HepG2 (cell line): ENCODE results near the gene CCDC117. TPM values are rescaled to one million over a fixed set of nuclear protein-coding genes. Genes with fewer than 3 reads are reported as not detected.

Source experiments
- DPF2 ChIP-seq: sonication (generic); formaldehyde crosslinking; IDR thresholded peaks from 2 replicates; pipeline ENCODE4 v1.4.0; 2020; ENCODE audit warnings: mild to moderate bottlenecking, low read depth, missing genetic modification reagents, borderline replicate concordance
- HMGXB4 ChIP-seq, 2 experiments: sonication (generic) in 1 of 2; formaldehyde crosslinking in 1 of 2; IDR thresholded peaks; 2 replicates each; pipeline versions ENCODE4 v1.4.0 to v1.6.1; 2018 to 2020; ENCODE audit warnings: missing genetic modification reagents in 2 of 2, borderline replicate concordance in 1 of 2, low read depth in 1 of 2, mild to moderate bottlenecking in 1 of 2, missing biosample characterization in 1 of 2
- HNRNPLL ChIP-seq: fragments of 200-400 bp; formaldehyde crosslinking; IDR thresholded peaks from 2 replicates; pipeline ENCODE4 v1.6.1; 2017; ENCODE audit warnings: mild to moderate bottlenecking, low read depth, low read length; ENCODE audit not compliant: poor library complexity, severe bottlenecking
- IKZF5 ChIP-seq: IDR thresholded peaks from 2 replicates; pipeline ENCODE4 v1.6.1; 2018; ENCODE audit warnings: missing genetic modification reagents, mild to moderate bottlenecking, missing compliant biosample characterization
- KDM2A ChIP-seq: sonication (generic); formaldehyde crosslinking; IDR thresholded peaks from 2 replicates; pipeline ENCODE4 v1.4.0; 2020; ENCODE audit warnings: low read depth, missing genetic modification reagents, borderline replicate concordance
- MIER2 ChIP-seq: IDR thresholded peaks from 2 replicates; pipeline ENCODE4 v1.6.1; 2016; ENCODE audit warnings: missing biosample characterization, missing genetic modification reagents
- NFIC ChIP-seq: IDR thresholded peaks from 2 replicates; pipeline ENCODE4 v1.6.1; 2012; ENCODE audit warnings: mild to moderate bottlenecking, low read length, inconsistent platforms
- RXRA ChIP-seq: sonication (generic); formaldehyde crosslinking; IDR thresholded peaks from 2 replicates; pipeline ENCODE4 v1.5.1; 2020; ENCODE audit warnings: missing genetic modification reagents
- TEAD3 ChIP-seq: optimal IDR thresholded peaks from 2 replicates; pipeline ENCODE3; 2016; ENCODE audit warnings: borderline replicate concordance
- ZBTB14 ChIP-seq: sonication (generic); formaldehyde crosslinking; IDR thresholded peaks from 2 replicates; pipeline ENCODE4 v1.4.0; 2020; ENCODE audit warnings: missing genetic modification reagents
- ZBTB43 ChIP-seq: sonication (generic); formaldehyde crosslinking; conservative IDR thresholded peaks from 2 replicates; pipeline ENCODE4 v1.4.0; 2020; ENCODE audit warnings: missing genetic modification reagents
- ZFX ChIP-seq: sonication (generic); formaldehyde crosslinking; IDR thresholded peaks from 2 replicates; pipeline ENCODE4 v1.4.0; 2020; ENCODE audit warnings: mild to moderate bottlenecking, low read depth, missing genetic modification reagents, moderate library complexity
- ZKSCAN8 ChIP-seq: IDR thresholded peaks from 2 replicates; pipeline ENCODE4 v1.6.1; 2016; ENCODE audit warnings: borderline replicate concordance, missing genetic modification reagents, missing compliant biosample characterization
- ZNF12 ChIP-seq: sonication (generic); formaldehyde crosslinking; IDR thresholded peaks from 2 replicates; pipeline ENCODE4 v1.5.0; 2020; ENCODE audit warnings: missing genetic modification reagents
- ZNF44 ChIP-seq: sonication (generic); formaldehyde crosslinking; IDR thresholded peaks from 2 replicates; pipeline ENCODE4 v1.5.1; 2020; ENCODE audit warnings: mild to moderate bottlenecking, missing genetic modification reagents
- ZNF510 ChIP-seq: sonication (generic); formaldehyde crosslinking; IDR thresholded peaks from 2 replicates; pipeline ENCODE4 v1.4.0; 2020; ENCODE audit warnings: low read depth, mild to moderate bottlenecking, missing genetic modification reagents
- ZNF672 ChIP-seq: sonication (generic); formaldehyde crosslinking; IDR thresholded peaks from 2 replicates; pipeline ENCODE4 v1.8.1; 2022; ENCODE audit warnings: missing genetic modification reagents
- polyA plus RNA-seq, 8 experiments: library from polyadenylated mRNA; depleted of rRNA in 3 of 8; stranded (reverse) in 7 of 8; unstranded in 1 of 8; fragments of >200 nt; fragmentation: Illumina TruSeq in 4 of 8; extraction: Trizol in 4 of 8; gene quantifications; 2 replicates each; pipeline versions ENCODE4 v1.2.1 to v1.2.3, GENCODE V29; 2011 to 2016; ENCODE audit warnings: low read depth in 4 of 8, missing spikeins in 1 of 8, mixed read lengths in 1 of 8; ENCODE audit not compliant: insufficient read depth in 1 of 8
- total RNA-seq, 5 experiments: library from RNA; depleted of rRNA; stranded (reverse); fragments of >200 nt; fragmentation: Illumina TruSeq; extraction: Trizol; gene quantifications; 2 replicates each; pipeline ENCODE4 v1.2.3, GENCODE V29; 2016; ENCODE audit warnings: low read depth in 1 of 5
- TF ChIP-seq, protein P1 (sequence below): sonication (generic); formaldehyde crosslinking; conservative IDR thresholded peaks from 2 replicates; pipeline ENCODE4 v1.8.1; 2023; ENCODE audit warnings: missing genetic modification reagents
- TF ChIP-seq, protein P2 (sequence below): sonication (generic); formaldehyde crosslinking; IDR thresholded peaks from 2 replicates; pipeline ENCODE4 v1.9.0; 2022; ENCODE audit warnings: missing genetic modification reagents, mild to moderate bottlenecking, borderline replicate concordance

The CCDC117 gene
- total and polyA plus RNA-seq, 2 of the 13 experiments (the other 11 are each of a cell fraction or from before 2014, with no cell fraction given), result 12.6 to 34.2 TPM

DNA sequence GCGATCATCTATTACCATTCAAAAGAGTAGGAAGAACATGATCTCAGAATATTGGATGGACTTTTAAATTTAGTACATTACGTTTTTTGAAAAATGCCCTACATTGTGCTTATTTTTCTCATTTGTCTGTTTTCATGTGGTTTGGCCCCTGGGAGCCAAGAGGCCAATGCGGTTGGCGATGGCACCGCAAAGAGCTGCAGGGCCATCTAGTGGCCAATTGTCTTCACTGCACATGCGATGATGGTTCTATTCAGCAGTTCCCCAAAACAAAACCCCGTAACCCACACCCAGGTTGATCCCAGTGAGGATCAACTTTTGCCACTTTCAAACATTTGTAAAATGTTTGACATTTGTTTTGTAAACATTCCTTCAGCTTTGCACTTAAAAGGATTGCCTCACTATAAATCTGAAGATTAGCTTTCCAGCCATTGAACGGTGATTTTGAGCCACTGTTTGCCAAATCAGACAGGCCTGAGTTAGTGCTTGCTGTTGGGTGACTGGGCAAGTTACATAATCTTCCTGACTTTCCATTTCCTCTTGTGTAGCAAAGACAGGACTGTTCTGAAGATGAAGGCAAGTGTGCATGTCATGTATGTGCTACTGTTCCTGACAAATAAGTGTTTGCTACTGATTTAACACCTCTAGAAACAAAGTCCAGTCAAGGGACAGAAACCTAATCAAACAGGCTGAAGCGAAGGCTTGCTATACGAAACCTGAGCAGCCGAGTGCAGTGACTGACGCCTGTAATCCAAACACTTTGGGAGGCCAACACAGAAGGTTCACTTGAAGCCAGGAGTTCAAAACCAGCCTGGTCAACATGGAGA lies 57.1 kb downstream of the CCDC117 start (continued):
- peak; percentile 81 for TF ChIP-seq IKZF5 (CRISPR knock-in tag)
- TF ChIP-seq ZNF44 (CRISPR knock-in tag), result peak; percentile 69; the same call in 1 of the 2 replicates
- peak; percentile 11; the same call in 1 of the 2 replicates for TF ChIP-seq RXRA (CRISPR knock-in tag)
- peak; percentile 26 for TF ChIP-seq TEAD3 (CRISPR knock-in tag)
- TF ChIP-seq KDM2A (CRISPR knock-in tag), result peak; percentile 63
- TF ChIP-seq, protein P1, sequence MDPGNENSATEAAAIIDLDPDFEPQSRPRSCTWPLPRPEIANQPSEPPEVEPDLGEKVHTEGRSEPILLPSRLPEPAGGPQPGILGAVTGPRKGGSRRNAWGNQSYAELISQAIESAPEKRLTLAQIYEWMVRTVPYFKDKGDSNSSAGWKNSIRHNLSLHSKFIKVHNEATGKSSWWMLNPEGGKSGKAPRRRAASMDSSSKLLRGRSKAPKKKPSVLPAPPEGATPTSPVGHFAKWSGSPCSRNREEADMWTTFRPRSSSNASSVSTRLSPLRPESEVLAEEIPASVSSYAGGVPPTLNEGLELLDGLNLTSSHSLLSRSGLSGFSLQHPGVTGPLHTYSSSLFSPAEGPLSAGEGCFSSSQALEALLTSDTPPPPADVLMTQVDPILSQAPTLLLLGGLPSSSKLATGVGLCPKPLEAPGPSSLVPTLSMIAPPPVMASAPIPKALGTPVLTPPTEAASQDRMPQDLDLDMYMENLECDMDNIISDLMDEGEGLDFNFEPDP (CRISPR knock-in tag), result no peak
- TF ChIP-seq HNRNPLL, result no peak
- TF ChIP-seq ZBTB43 (CRISPR knock-in tag), result peak; percentile 89
- peak; percentile 19; the same call in 1 of the 2 replicates for TF ChIP-seq MIER2
- TF ChIP-seq ZNF12 (CRISPR knock-in tag), result peak; percentile 46; the same call in 1 of the 2 replicates
- TF ChIP-seq ZNF510 (CRISPR knock-in tag), result 0 out of 2 replicates have a peak, but pooled peaks have one; percentile 58
- TF ChIP-seq ZBTB14 (CRISPR knock-in tag), result no peak
- TF ChIP-seq HMGXB4 (CRISPR knock-in tag; IDR thresholded peaks at IDR 0.05; ENCODE audit: borderline replicate concordance in 1 of 2, low read depth in 1 of 2), result peak in 1 of 2 experiments; percentile 51; a peak in 2 of 4 replicates
- TF ChIP-seq DPF2 (CRISPR knock-in tag), result peak; percentile 58; the same call in 1 of the 2 replicates
- no peak for TF ChIP-seq ZNF672 (CRISPR knock-in tag)
- peak; percentile 44 for TF ChIP-seq ZKSCAN8 (CRISPR knock-in tag)
- TF ChIP-seq NFIC, result peak; percentile 26; the same call in 1 of the 2 replicates
- peak; percentile 81 for TF ChIP-seq ZFX (CRISPR knock-in tag)
- TF ChIP-seq, protein P2, sequence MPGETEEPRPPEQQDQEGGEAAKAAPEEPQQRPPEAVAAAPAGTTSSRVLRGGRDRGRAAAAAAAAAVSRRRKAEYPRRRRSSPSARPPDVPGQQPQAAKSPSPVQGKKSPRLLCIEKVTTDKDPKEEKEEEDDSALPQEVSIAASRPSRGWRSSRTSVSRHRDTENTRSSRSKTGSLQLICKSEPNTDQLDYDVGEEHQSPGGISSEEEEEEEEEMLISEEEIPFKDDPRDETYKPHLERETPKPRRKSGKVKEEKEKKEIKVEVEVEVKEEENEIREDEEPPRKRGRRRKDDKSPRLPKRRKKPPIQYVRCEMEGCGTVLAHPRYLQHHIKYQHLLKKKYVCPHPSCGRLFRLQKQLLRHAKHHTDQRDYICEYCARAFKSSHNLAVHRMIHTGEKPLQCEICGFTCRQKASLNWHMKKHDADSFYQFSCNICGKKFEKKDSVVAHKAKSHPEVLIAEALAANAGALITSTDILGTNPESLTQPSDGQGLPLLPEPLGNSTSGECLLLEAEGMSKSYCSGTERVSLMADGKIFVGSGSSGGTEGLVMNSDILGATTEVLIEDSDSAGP, result peak; percentile 25; the same call in 1 of the 2 replicates
